ENCODE measurements around the gene NOTCH1. TPM values are rescaled to one million over a fixed set of nuclear protein-coding genes. Genes with fewer than 3 reads are reported as not detected.
A peak's percentile ranks its signal among the peaks of the same experiment; 100 is the strongest.
"Not testable (repeated sequence)": the region's sequence is repeated elsewhere in the genome, so short reads cannot be mapped to it uniquely, and the experiment has no call there.

The NOTCH1 gene
- total RNA-seq: 70.2 and 159 TPM in 2 replicates

DNA sequence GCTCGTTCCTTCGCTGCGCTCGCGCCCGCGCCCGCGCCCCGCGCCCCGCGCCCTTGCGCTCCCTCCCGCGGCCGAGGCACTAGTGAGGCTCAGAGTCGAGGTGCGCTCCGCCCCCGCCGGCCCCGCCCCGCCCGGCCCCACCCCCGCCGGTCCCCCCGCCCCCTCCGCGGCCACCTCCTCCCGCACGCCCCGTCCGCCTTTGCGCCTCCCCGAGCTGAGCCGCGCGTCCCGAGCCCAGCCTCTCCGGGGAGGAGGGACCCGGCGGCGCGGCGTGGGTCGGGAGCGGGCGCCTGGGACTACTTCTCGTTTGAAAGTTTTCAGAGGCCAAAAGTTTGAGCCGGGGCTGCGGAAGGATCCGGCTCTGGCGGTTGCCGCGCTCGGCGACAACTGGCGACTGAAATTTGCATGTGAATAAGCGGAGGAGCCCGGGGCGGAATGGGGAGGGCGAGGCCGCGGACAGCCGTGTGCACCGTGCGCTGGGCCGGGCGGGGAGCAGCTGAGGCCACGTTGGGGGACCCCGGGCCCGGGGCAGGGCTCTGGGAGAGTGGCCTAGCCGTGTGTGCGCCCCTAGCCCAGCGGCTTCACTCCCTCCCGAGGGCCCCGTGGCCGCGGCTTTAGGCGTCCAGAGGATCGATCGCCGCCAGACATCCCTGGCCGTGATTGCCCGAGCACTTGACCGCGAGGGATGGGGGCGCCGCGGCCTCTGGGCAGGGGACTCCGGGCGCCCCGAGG lies at the start of gene NOTCH1:
TSS of gene NOTCH1 (minus strand) at position 84 of the 732 bp plus-strand sequence. CDS start 262 bp downstream, outside the sequence.
- DNase-seq (ENCODE audit: low read depth in 2 of 2): peak; percentile 92

DNA sequence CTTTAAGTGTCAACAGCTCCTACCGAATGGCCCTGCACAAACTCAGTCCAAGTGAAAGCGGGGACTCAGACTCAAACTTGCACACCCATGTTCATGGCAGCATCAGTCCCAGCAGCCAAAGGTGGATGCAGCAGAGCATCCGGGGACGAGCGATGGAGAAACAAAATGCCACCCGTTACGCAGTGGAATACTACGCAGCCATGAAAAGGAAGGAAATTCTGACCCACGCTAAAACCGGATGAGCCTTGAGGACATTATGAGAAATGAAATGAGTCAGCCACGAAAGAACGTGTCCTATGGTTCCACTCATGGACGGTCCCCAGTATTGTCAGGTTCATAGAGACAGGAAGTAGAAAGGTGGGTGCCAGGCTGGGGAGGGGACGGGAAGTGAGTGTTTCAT lies 48.6 kb upstream of the NOTCH1 start:
- no peak for DNase-seq (ENCODE audit: low read depth in 2 of 2)

DNA sequence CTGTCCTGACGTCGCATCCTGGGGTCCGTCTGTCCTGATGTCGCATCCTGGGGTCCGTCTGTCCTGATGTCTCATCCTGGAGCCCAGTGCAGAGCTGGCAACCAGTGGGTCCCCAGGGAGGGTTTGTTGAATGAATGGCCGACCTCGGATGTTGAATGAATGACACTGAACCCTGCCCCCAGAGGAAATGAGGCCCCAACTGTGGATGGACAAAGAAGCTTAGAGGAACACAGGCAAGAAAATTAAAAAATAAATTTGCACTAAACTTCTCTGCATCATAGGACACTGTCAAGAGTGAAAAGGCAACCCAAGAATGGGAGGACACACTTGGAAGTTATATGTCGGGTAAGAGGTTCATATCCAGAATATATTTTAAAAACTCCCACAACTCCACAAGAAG lies 47.7 kb upstream of the NOTCH1 start:
- DNase-seq (ENCODE audit: low read depth in 2 of 2): no peak

DNA sequence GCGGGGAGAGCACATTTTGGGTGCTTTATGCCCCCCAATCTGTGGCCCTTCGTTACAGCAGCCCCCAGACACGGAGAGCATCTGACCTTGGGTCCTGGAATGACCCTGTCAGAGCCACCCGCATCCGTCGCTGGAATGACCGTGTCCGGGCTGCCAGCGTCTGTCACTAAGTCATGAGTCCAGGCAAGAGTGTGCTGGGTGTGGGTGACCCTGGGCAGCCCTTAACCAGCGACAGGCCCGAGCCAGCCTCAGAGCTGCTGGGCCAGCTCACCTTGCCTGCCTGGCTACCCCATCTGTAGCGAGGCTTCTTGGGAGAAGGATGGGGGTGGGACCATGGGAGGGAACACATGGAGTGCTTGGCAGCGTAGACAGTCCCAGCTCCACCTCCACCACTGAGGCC lies 46.8 kb upstream of the NOTCH1 start:
- DNase-seq (ENCODE audit: low read depth in 2 of 2): no peak

DNA sequence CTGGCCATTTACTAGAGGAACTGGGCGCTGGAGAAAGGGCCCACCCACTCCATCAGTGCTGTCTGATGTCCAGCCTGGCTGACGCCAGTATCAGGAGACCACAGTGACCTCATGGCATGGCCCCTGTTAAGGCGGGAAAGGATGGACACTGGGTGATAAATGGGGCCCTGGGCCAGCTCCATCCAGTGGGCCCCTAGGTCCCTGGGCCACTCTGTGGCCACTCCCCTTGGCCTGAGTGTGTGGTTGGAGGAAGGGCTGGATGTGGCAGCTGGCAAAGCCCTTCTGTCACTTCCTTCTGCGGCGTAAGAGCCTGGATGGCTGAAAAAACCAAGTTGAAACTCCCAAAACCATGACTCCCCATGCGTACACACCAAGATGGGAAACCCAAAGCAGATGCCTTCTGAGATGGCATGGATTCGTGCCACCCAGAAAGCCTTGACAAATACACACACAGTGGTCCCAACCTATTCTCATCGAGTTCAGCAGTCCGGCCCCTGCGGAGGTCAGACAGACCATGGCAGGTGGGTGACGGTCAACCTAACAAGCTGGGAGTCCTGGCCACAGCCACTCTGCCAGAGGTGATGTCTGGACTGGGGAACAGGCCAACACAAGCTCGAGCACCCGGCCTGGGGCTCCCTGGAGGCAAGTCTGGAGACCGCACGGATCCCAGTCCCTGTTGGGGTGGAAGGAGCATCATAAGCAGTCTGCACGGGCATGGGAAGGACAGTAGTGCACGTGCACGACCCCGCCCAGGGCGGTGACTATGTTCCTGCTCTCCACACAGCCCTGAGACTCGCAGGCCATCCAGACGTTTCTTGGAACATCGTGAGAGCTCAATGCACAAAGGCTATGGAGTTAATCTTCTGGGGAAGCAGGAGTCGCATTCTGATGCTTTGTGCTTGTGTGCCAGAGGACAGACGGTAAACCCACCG lies 45.2 kb upstream of the NOTCH1 start:
- no peak for DNase-seq (ENCODE audit: low read depth in 2 of 2)

DNA sequence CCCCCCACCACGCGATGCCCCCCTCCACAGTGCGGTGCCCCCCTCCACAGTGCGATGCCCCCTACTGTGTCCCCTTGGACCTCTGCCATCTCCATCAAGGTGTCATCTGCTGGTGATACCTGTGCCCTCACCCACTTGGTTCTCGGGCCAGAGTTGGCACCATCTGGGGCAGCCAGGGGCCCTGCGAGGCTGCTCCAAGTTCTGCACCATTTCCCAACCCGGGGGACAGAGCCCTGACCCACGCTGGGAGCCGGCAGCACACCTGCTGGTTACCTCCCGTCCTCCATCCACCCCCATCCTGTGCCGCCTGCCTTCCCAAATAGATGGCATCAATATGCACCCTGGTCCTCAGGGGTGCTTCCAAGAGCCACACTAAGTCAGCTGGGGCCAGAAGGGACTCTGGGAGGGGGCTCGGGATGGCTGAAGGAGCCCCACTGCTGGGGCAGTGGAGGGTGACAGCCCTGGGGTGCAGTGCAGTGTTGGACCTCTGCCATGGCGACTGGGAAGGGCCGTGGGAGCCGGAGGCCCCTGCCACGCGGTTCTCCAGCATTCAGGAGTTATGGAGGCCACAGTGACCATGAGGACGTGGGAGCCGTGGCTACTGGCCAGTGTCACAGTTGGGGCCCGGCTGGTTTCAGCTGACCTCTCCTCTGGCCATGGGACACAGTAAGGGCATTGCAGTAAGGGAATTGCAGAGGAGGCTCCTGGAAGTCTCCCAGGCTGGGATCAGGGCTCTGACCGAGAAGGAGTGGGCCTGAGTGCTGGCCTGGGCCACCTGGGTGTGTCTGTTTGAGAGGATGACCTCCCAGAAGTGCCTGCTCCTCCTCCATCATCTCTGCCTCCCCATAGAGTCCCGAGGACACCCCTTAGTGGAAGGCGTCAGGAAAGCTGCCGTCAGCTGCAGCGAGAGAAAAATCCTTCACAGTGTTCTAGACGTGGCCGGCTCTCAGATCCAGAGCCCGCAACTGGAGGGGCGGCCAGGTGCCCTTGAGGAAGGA lies 44.2 kb upstream of the NOTCH1 start:
- DNase-seq (ENCODE audit: low read depth in 2 of 2): no peak

DNA sequence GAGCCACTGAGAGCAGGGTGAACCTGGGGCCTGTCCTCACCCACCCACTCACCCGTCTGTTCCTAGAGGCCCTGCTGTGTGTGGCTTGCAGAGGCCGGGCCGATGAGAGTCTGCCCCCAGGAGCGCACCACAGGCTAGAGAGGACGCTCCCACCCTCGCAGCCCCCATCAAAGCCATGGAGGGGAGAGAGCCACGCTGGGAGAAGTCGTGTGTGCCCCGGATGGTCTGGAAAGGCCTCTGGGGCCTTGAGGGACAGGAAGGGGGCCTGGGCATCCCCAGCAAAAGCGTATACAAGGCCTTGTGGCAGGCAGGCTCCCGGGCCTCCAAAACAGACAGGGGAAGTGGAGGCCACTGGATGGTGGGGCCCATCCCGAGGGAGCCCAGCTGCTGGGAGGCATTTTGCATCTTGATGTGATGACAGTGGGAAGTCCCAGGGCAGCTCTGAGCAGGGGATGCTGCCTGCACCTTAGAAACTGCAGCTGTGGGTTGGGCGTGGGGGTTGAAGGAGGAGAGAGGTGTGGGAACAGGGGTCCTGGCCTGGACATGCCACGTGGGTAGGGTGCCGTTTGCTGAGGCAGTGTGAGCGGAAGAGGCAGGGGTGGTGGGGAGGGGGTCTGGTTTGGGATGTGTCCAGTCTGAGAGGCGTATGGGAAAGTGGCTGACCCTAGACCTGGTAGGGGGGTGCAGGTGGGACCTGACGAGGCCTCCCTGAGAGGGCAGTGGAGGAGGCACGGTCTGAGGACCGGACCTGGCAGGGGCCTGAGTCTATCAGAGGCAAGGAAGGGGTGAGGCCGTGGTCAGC lies 43.0 kb upstream of the NOTCH1 start:
- DNase-seq (ENCODE audit: low read depth in 2 of 2): no peak

DNA sequence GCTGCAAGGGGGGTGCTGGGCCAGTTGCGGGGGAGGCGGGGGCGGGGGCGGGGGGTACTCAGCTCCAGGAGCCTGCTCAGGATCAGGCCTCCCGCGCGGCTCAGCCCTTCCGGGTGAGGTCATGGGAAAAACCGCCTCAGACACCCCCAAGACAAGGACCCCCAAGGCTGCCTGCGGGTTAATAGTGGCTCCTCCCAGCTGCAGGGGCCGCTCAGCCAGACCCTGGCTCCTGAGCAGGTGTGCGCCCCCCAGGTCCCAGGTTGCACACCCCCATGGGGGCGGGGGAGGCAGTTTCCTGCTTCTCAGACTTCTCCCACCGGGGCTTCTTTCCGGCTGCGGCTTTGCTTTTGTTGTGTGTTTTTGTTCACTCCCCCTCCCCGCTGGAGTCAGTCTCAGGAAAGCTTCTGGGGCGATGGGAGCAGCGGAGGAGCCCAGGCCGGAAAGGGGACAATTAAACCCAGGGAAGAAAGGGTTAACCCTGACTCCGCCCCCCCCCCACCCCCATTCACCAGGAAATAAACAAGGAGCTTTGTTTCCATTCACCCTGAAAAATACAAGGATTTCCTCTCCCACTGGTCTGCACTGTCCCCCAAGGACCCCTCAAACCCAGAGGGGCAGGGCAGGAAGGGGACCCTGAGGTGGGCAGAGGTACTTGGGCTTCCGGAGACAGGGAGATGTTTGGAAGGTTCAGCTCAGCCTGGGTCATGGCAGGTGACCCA lies 42.3 kb upstream of the NOTCH1 start:
- peak in 1 of 2 donors; percentile 43 for DNase-seq (ENCODE audit: low read depth in 2 of 2)

DNA sequence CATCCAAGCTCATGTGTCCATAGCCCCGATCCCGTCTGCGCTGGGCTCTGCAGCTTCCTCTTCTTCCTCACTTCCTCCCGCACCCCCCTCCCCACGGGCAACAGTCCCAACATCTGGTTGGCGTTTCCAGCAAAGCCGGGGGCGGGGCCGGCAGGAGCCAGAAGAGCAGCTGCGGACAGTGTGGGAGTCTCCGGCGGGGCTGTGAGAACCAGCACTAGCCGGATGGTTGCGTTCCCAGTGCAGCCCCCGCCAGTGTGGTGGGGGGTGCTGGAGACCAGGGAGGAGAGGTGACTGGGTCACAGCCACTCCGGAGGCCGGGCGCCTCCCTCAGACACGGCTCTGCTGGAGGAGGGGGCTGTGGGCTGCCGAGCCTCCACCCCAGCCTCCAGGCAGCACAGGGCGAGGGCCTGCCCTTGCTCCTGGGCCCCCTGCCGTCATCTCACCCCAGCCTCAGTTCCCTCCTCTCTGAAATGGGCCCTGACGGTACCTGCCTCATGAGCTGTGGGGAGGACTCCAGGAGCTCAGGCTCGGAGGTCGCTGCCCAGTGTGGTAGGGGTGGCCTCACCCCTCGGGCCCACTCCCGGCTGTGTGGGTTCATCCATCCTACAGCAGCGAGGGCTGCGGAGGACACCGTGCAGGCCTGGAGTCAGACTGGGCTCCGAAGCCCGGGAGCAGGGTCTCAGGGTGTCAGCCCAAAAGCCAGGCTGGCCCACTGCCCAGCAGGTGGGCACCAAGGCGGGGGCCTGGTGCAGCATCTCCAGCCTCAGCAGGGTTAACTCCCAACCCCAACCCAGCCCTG lies 41.5 kb upstream of the NOTCH1 start:
- DNase-seq (ENCODE audit: low read depth in 2 of 2): peak in 1 of 2 donors; percentile 67

DNA sequence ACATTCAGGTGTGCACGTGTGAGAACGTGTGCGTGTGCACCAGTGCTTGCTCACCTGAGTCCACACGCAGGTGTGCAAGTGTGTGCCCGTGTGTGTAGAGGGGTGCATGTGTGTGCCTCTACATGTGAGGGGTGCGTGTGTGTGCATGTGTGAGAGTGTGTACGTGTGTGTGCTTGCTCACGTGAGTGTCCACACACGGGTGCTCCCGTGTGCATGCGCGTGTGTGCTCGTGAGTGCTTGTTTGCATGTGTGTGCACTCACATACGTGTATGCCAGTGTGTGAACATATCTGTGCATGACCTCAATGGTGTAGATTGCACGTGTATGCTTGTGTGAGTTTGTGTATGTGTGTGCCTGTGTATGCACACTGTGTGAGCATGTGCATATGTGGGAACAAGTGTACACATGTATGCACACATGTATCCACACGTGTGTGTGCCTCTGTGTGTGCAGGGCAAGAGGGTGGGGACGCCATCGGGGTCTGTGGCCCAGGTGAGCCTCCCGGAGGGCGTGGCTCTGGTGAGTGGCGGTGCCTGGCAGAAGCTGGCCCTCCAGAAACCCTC lies 40.6 kb upstream of the NOTCH1 start:
- DNase-seq (ENCODE audit: low read depth in 2 of 2): no peak

DNA sequence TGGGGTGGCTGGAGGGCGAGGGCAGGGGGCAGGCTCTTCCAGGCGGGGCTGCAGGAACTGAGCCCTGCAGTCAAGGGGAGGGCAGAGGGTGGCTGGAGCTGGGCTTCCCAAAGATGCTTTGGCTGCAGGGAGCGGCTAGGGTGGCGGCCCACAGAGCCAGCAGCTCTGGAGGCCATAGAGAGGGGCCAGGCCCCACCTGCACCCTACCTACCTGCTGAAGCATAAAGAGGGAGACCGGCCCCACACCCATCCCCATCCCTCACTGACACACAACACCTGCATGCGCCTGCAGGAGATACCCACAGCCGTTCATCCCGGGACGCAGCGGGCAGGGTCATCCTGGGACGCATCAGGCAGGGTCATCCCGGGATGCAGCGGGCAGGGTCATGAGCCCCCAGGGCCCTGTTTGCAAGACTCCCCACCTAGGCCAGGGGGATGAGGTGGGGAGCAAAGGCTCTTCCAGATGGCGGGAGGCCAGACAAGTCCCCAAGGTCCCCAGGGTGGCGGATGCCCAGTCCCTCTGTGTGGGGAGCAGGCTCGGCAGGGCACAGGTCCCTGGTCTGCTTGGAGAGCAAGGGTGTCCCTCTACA lies 39.8 kb upstream of the NOTCH1 start:
- DNase-seq (ENCODE audit: low read depth in 2 of 2): no peak

DNA sequence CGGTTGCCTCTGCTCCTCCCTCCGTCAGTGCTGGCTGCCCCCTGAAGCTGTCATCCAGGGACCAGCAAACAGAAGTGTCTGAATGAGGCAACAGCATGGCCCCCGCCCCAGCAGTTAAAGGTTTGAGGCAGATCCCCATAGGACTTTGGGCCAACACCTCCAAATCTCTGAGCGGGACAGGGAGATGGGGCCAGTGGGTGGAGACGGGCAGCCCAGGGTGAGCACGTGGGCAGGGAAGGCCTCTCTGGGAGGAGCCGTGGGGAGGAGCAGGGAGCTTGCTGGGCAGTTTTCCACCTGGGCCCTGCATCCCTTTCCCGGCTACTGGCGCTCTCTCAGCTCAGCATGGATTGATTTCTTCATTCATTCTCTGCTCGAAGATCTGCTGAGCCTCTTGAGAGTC lies 39.1 kb upstream of the NOTCH1 start:
- DNase-seq (ENCODE audit: low read depth in 2 of 2): no peak

DNA sequence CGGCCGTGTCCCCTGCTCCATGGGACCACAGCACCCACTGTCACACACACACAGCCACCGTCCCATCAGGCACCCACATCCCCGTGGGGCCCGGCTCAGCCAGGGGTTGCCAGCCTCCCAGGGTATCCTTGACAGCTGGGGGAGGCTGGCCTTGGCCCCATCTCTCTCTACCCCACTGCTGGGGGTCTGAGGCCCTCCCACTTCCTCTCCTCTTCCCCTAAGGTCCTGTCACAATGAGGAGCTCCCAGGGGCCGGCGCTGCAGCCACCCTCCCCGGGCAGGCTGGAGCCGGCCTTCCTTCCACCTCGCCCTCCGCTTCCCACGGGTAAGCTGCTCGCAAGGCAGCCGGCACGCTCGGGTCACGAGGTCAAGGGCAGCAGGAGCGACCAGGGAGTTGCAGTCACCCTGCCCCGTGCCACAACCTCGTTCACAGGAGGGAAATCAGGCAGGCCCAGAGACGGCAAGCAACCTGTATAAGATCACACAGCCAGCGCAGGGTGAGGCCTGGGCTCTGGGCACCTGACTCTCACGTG lies 38.6 kb upstream of the NOTCH1 start:
- no peak for DNase-seq (ENCODE audit: low read depth in 2 of 2)

DNA sequence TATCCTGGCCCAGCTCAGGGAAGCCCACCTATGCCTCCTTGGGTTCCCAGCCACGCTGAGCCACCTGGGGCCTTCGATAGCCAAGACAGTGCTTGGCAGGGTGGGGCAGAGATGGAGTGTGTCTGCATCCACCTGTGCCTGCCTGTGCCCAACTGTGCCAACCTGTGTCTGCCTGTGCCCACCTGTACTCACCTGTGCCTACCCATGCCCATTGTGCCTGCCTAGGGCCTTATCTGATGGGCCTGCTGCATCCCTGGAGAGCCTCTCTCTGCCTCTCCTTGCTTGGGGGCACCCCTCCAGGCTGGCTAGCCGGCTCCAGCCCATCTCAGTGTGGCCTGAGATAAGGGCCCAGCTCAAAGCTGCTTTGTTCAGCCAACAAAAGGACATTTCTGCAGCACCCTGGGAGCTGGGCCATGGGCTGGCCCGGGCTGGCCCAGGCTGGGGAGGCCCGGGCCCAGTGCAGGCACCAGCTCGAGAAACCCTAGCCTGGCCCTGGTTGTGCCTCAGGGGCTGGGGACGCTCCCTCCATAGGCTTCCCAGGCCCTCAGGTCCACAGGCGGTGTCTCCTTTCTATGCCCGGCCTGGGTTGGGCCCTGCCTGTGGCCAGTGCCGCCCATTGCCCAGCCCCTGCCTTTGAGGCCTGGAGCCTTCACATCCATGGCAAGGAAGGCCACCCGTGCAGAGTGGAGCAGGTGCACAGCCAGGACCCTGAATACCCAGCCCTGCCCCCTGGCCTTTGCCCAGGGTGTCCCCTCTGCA lies 37.3 kb upstream of the NOTCH1 start:
- no peak for DNase-seq (ENCODE audit: low read depth in 2 of 2)

DNA sequence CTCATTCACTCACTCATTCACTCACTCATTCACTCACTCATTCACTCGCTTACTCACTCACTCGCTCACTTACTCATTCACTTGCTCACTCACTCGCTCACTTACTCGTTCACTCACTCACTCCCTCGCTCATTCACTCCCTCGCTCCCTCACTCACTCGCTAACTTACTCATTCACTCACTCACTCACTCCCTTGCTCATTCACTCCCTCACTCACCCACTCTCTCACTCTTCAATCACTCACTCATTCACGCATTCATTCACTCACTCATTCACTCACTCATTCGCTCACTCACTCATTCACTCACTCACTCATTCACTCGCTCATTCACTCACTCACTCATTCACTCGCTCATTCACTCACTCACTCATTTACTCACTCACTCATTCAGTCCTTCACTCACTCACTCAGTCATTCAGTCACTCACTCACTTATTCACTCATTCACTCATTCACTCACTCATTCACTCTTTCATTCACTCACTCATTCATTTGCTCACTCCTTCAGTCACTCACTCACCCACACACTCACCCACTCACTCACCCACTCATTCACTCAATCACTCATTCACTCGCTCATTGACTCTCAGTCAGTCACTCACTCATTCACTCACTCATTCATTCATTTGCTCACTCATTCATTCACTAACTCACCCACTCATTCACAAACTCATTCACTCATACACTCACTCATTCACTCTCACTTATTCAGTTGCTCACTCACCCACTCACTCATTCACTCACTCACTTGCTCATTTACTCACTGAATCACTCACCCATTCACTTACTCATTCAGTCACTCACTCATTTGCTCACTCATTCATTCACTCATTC lies 36.0 kb upstream of the NOTCH1 start:
- no peak for DNase-seq (ENCODE audit: low read depth in 2 of 2)

DNA sequence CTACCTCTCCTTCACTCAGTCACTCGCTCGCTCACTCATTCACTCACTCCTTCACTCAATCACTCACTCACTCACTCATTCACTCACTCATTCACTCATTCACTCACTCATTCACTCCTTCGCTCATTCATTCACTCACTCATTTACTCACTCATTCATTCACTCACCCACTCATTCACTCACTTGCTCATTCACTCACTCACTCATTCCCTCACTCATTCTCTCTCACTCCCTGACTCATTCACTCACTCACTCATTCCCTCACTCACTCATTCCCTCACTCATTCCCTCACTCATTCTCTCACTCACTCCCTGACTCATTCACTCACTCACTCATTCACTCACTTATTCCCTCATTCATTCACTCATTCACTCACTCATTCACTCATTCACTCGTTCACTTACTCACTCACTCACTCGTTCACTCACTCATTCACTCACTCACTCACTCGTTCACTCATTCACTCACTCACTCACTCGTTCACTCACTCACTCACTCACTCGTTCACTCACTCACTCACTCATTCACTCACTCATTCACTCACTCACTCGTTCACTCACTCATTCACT lies 33.9 kb upstream of the NOTCH1 start:
- DNase-seq (ENCODE audit: low read depth in 2 of 2): not testable (repeated sequence)
